Heart right ventricle (tissue), 16 donors: ENCODE results near the gene ABCA13. TPM values are rescaled to one million over a fixed set of nuclear protein-coding genes. Genes with fewer than 3 reads are reported as not detected.

Experiments used
- ATAC-seq, 8 donors: fragments of 200-7000 bp; cut with Tn5 transposase; one replicate each; pipeline ENCODE4 v1.9.1; 2020; ENCODE audit warnings: mild to moderate bottlenecking in 8 of 8, moderate library complexity in 8 of 8, moderate number of reproducible peaks in 1 of 8
- DNase-seq, 2 donors: peaks; one replicate each; pipeline ENCODE4 v3.0.0-alpha.2; 2020
- H3K27ac ChIP-seq, 10 donors: fragments of 200-600 bp; sonication (generic) in 2 of 10; one replicate each; pipeline versions ENCODE4 v1.5.0 to v1.8.0; 2020 to 2022; ENCODE audit warnings: mild to moderate bottlenecking in 3 of 10
- H3K27me3 ChIP-seq, 7 donors: fragments of 200-600 bp; one replicate each; pipeline ENCODE4 v1.8.0; 2021 to 2022; ENCODE audit warnings: mild to moderate bottlenecking in 2 of 7
- H3K36me3 ChIP-seq, 9 donors: fragments of 200-600 bp; sonication (generic) in 1 of 9; one replicate each; pipeline versions ENCODE4 v1.5.0 to v1.8.0; 2020 to 2022; ENCODE audit warnings: mild to moderate bottlenecking in 2 of 9
- H3K4me1 ChIP-seq, 9 donors: fragments of 200-600 bp; sonication (generic) in 1 of 9; one replicate each; pipeline versions ENCODE4 v1.5.0 to v1.8.0; 2020 to 2022; ENCODE audit warnings: mild to moderate bottlenecking in 4 of 9
- H3K4me3 ChIP-seq, 10 donors: fragments of 200-600 bp; sonication (generic) in 2 of 10; one replicate each; pipeline versions ENCODE4 v1.5.0 to v1.8.0; 2020 to 2022; ENCODE audit warnings: mild to moderate bottlenecking in 7 of 10, moderate library complexity in 2 of 10
- H3K9me3 ChIP-seq, 11 donors: fragments of 200-600 bp in 10 of 11; sonication (generic) in 2 of 11; one replicate each; pipeline versions ENCODE4 v1.5.0 to v1.8.0; 2013 to 2022; ENCODE audit warnings: mild to moderate bottlenecking in 2 of 11, control low read depth in 1 of 11, moderate library complexity in 1 of 11
- WGBS, 2 donors: extraction: QIAGEN DNeasy Blood & Tissue Kit; methylation state at CpG; one replicate each; pipeline ENCODE4 v1.1.7; 2013; ENCODE audit warnings: inconsistent platforms in 1 of 2; 5-methylcytosine and 5-hydroxymethylcytosine counted together
- intact Hi-C, 10 donors: fragments of 100-400 bp; cut with DNase I; formaldehyde crosslinking; loops; one replicate each; pipeline versions ENCODE4 v1.11.1 to v1.14.2; 2022
- polyA plus RNA-seq, 2 donors: library from polyadenylated mRNA; stranded (reverse); fragments of 200-250 nt; gene quantifications; one replicate each; pipeline ENCODE4 v1.2.3, GENCODE V29; 2013
- total RNA-seq, 10 donors: library from RNA; stranded (reverse); fragmentation: NEBNext Ultra II Directional in 3 of 10; extraction: Animal tissue kit (Norgen Biotek cat#: 25700) in 3 of 10; gene quantifications; one replicate each; pipeline versions ENCODE4 v1.2.1 to v1.2.4, GENCODE V29; 2021 to 2023
- TF ChIP-seq, protein P1 (sequence below), 9 donors: fragments of 200-600 bp; sonication (generic) in 2 of 9; IDR thresholded peaks; one replicate each; pipeline versions ENCODE4 v1.5.0 to v1.8.0; 2021 to 2022; ENCODE audit warnings: antibody characterized with exemption in 9 of 9, mild to moderate bottlenecking in 5 of 9, moderate library complexity in 1 of 9
- donor health status: Arrhythmogenic right ventricular cardiomyopathy.
- donor health status: ischemic (EF 13 %, LVEDD 7.1; RV severe dilation, severe dysfunction).
- donor health status: healthy with polysubstance abuse.
- donor health status: DM: no; HTN: yes; CAD: no.
- donor health status: DM: no; HTN: no; CAD: no.
- donor health status: ischemic (EF 25% LVEDD 6.9; RV normal size, moderate dysfunction).
- donor health status: ischemic (EF 25% LVEDD 5.7; RV mildly dilated, moderate dysfunction).
- donor health status: healthy.
- donor health status: DM: yes; HTN: yes; CAD: no.
- donor health status: Ischemic cardiomyopathy.
- donor health status: ischemic (EF 35%, LVEDD 5.7; RV mildly dilated, moderate dysfunction).
- donor health status: nonischemic (EF 11% LVEDD 7.7; RV severe dilation, severe dysfunction).
- donor health status: DM: yes; HTN: yes; CAD: no.
- donor health status: PGD.
- donor health status: ischemic (EF 29% LVEDD 5.4; RV normal size, mild dysfunction).
- donor health status: nonischemic (EF 23%, LVEDD 6.1; RV moderate dilation, normal function).

ABCA13 gene
- total and polyA plus RNA-seq, 12 donors, result 0.01 to 0.37 (median 0.06) TPM; not detected in 1

GRCh38 chr7:48337781-48338180, 166.5 kb downstream of the ABCA13 start:
- TF ChIP-seq, protein P1, sequence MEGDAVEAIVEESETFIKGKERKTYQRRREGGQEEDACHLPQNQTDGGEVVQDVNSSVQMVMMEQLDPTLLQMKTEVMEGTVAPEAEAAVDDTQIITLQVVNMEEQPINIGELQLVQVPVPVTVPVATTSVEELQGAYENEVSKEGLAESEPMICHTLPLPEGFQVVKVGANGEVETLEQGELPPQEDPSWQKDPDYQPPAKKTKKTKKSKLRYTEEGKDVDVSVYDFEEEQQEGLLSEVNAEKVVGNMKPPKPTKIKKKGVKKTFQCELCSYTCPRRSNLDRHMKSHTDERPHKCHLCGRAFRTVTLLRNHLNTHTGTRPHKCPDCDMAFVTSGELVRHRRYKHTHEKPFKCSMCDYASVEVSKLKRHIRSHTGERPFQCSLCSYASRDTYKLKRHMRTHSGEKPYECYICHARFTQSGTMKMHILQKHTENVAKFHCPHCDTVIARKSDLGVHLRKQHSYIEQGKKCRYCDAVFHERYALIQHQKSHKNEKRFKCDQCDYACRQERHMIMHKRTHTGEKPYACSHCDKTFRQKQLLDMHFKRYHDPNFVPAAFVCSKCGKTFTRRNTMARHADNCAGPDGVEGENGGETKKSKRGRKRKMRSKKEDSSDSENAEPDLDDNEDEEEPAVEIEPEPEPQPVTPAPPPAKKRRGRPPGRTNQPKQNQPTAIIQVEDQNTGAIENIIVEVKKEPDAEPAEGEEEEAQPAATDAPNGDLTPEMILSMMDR (IDR thresholded peaks at IDR 0.05), result no peak
- no peaks in the 10 kb centered on the region for H3K4me1 ChIP-seq
- 78 to 81% methylated on average over 3 of the region's 3 CpGs for WGBS, 2 donors
- DNase-seq, result no peak
- ATAC-seq, result no peak
- no peak overlapping the region for H3K4me3 ChIP-seq
- H3K27me3 ChIP-seq, result no peaks in the 10 kb centered on the region
- H3K27ac ChIP-seq, result no peak overlapping the region
- no peaks in the 10 kb centered on the region for H3K36me3 ChIP-seq
- H3K9me3 ChIP-seq, result peaks cover 0 to 7% (median 0%) of the 10 kb centered on the region in 11 donors
- intact Hi-C loops, result no loop called here

GRCh38 chr7:48347230-48347825, 176.1 kb downstream of the ABCA13 start:
- 82 to 86% methylated on average over 5 of the region's 5 CpGs for WGBS, 2 donors
- TF ChIP-seq, protein P1 (IDR thresholded peaks at IDR 0.05), result no peak

DNA sequence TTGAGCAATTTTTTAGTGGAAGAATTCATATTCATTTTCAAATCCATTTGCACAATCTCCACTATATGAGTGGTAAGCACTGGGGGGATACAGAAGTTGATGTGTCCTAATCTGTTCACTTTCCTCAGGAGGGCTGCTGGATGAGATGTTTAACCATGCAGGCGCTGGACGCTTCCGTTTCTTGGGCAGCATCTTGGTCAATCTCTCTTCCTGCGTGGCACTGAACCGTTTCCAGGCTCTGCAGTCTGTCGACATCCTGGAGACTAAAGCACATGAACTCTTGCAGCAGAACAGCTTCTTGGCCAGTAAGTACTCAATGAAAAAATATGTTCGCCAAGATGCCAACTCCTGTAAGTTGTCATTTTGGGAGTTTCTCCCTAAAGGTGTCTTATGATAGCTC, 179.3 kb downstream of the ABCA13 start:
- intact Hi-C loops, result no loop called here
- Histone ChIP-seq H3K36me3 (no peaks in the 10 kb centered on the region), H3K27ac (no peak overlapping the region), H3K4me1 (peaks cover 0 to 4% (median 0%) of the 10 kb centered on the region in 9 donors), H3K4me3 (no peak overlapping the region), H3K27me3 (peaks cover 0 to 4% (median 0%) of the 10 kb centered on the region in 7 donors), H3K9me3 (no peaks in the 10 kb centered on the region)
- DNase-seq, result no peak
- TF ChIP-seq, protein P1 (IDR thresholded peaks at IDR 0.05), result no peak
- ATAC-seq, result no peak
- 60 to 82% methylated on average over 7 of the region's 7 CpGs for WGBS, 2 donors

More at GRCh38 chr7:48347230-48347825, 176.1 kb downstream of the ABCA13 start:
- Histone ChIP-seq H3K36me3 (no peaks in the 10 kb centered on the region), H3K4me1 (peaks cover 0 to 4% (median 0%) of the 10 kb centered on the region in 9 donors), H3K9me3 (peaks cover 0 to 8% (median 0%) of the 10 kb centered on the region in 11 donors), H3K27me3 (peaks cover 0 to 4% (median 0%) of the 10 kb centered on the region in 7 donors), H3K27ac (no peak overlapping the region), H3K4me3 (no peak overlapping the region)
- DNase-seq, result no peak
- ATAC-seq, result no peak
- intact Hi-C loops, result no loop called here

GRCh38 chr7:48351900-48352299, 180.6 kb downstream of the ABCA13 start:
- Histone ChIP-seq H3K27ac (no peak overlapping the region), H3K36me3 (no peaks in the 10 kb centered on the region), H3K27me3 (peaks cover 0 to 4% (median 0%) of the 10 kb centered on the region in 7 donors), H3K4me1 (peaks cover 0 to 4% (median 0%) of the 10 kb centered on the region in 9 donors), H3K9me3 (no peaks in the 10 kb centered on the region), H3K4me3 (no peak overlapping the region)
- WGBS, 2 donors, result 77 to 90% methylated on average over 7 of the region's 7 CpGs
- ATAC-seq (no peak), DNase-seq (no peak)
- intact Hi-C loops, result no loop called here
- TF ChIP-seq, protein P1 (IDR thresholded peaks at IDR 0.05), result no peak
